ENCODE measurements around the gene TNPO1.

DNA sequence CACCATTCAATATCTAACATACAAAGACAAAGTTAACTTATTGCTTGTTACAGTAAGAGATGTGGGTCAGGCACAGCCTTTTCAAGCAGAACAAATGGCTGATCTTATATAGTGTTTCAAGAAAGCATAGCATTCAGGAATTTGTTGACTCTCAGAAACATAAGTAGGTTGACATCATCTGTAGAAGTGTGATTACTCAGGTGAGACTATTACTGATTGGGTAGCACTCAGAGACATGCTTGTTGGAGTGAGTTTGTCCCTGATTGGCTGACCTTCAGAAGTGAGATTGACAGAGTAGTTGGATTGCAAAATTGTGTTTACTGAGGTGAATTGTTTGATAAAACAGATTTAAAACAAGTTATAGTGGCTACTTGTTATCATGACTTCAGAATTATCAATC, 30.7 kb upstream of the TNPO1 start:
- TF ChIP-seq, protein P1, sequence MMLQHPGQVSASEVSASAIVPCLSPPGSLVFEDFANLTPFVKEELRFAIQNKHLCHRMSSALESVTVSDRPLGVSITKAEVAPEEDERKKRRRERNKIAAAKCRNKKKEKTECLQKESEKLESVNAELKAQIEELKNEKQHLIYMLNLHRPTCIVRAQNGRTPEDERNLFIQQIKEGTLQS (IDR thresholded peaks at IDR 0.05; ENCODE audit: insufficient read depth, low read depth, low read length) = no peak
- TF ChIP-seq POLR2AphosphoS5 (IDR thresholded peaks at IDR 0.05; ENCODE audit: low read depth, low read length) = no peak
- no peak for TF ChIP-seq CTCF (IDR thresholded peaks at IDR 0.05; ENCODE audit: control extremely low read depth in 1 of 3, insufficient read depth in 1 of 3, low read depth in 1 of 3, low read length in 3 of 3)
- no peak for TF ChIP-seq POLR2A (IDR thresholded peaks at IDR 0.05; ENCODE audit: control extremely low read depth in 1 of 2, low read depth in 2 of 2, low read length in 2 of 2)
- no peak for TF ChIP-seq NRF1 (IDR thresholded peaks at IDR 0.05; ENCODE audit: low read depth, low read length)
- TF ChIP-seq CBX8 (IDR thresholded peaks at IDR 0.05; ENCODE audit: borderline replicate concordance, low read depth, low read length) = no peak
- TF ChIP-seq YY1 (IDR thresholded peaks at IDR 0.05; ENCODE audit: low read depth, low read length) = no peak
- TF ChIP-seq RFX5 (IDR thresholded peaks at IDR 0.05; ENCODE audit: borderline replicate concordance, low read depth, low read length) = no peak
- no peak for TF ChIP-seq SIN3A (conservative IDR thresholded peaks at IDR 0.05 in 1 of 2, IDR thresholded peaks at IDR 0.05 in 1 of 2; ENCODE audit: low read depth in 1 of 2, low read length in 2 of 2)

All from H1 (cell line).